ENCODE data around the gene FBXL5. TPM values are rescaled to one million over a fixed set of nuclear protein-coding genes. Genes with fewer than 3 reads are reported as not detected.

FBXL5 gene
- total and polyA plus RNA-seq, 2 of the 13 experiments (the other 11 are each of a cell fraction or from before 2014, with no cell fraction given) = 17.4 to 45.3 TPM

DNA sequence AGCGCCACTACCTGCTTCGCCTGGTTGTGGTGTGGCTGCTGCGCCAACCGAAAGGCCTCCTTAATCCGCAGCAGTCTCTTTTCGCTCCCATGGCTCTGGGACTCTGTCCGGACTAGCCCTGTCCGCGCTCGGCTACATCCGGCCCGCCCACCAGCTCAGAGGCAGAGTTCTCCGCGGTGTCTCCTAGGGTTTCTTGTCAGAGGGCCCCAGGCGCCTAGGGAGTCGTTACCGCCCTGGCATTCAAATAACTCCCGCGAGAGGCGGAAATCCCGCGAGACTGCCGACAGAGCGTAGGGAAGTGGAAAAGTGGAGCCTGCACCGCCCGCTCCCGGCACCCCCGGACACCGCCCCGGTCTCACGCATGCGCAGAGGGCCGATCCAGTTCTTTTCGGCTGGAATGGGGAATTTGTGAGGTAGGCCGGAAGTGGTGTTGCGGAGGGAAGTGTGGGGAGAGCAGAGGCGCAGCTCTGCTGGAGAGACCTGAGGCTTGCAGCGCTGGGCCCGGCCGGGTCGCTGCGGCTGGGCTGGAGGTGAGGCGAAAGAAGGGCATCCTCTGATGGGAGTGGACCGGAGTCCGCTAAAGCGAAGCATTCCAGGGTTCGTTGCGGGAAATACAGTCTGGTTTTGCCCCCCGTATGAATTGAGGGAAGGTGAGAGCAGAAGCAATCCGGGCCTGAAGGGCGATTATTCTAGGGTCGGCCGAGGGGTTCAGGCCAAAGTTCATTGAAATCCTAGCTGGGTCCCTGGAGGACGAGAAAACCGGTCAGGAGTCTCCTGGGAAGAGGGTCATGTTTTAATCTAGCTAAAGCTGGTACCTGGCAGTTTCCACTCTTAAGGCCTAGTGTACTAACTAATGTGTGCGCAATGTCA is 26.4 kb upstream of the FBXL5 start, which contains the start of gene FAM200B (continued):
- TF ChIP-seq, protein P1, sequence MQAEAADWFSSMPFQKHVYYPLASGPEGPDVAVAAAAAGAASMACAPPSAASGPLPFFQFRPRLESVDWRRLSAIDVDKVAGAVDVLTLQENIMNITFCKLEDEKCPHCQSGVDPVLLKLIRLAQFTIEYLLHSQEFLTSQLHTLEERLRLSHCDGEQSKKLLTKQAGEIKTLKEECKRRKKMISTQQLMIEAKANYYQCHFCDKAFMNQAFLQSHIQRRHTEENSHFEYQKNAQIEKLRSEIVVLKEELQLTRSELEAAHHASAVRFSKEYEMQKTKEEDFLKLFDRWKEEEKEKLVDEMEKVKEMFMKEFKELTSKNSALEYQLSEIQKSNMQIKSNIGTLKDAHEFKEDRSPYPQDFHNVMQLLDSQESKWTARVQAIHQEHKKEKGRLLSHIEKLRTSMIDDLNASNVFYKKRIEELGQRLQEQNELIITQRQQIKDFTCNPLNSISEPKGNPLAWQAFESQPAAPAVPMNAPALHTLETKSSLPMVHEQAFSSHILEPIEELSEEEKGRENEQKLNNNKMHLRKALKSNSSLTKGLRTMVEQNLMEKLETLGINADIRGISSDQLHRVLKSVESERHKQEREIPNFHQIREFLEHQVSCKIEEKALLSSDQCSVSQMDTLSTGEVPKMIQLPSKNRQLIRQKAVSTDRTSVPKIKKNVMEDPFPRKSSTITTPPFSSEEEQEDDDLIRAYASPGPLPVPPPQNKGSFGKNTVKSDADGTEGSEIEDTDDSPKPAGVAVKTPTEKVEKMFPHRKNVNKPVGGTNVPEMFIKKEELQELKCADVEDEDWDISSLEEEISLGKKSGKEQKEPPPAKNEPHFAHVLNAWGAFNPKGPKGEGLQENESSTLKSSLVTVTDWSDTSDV (CRISPR knock-in tag; IDR thresholded peaks at IDR 0.05) = no peak; the same call in 1 of the 2 replicates
- peak; percentile 81; the same call in 1 of the 2 replicates for TF ChIP-seq ZNF619 (CRISPR knock-in tag; IDR thresholded peaks at IDR 0.05)
- TF ChIP-seq, protein P2, sequence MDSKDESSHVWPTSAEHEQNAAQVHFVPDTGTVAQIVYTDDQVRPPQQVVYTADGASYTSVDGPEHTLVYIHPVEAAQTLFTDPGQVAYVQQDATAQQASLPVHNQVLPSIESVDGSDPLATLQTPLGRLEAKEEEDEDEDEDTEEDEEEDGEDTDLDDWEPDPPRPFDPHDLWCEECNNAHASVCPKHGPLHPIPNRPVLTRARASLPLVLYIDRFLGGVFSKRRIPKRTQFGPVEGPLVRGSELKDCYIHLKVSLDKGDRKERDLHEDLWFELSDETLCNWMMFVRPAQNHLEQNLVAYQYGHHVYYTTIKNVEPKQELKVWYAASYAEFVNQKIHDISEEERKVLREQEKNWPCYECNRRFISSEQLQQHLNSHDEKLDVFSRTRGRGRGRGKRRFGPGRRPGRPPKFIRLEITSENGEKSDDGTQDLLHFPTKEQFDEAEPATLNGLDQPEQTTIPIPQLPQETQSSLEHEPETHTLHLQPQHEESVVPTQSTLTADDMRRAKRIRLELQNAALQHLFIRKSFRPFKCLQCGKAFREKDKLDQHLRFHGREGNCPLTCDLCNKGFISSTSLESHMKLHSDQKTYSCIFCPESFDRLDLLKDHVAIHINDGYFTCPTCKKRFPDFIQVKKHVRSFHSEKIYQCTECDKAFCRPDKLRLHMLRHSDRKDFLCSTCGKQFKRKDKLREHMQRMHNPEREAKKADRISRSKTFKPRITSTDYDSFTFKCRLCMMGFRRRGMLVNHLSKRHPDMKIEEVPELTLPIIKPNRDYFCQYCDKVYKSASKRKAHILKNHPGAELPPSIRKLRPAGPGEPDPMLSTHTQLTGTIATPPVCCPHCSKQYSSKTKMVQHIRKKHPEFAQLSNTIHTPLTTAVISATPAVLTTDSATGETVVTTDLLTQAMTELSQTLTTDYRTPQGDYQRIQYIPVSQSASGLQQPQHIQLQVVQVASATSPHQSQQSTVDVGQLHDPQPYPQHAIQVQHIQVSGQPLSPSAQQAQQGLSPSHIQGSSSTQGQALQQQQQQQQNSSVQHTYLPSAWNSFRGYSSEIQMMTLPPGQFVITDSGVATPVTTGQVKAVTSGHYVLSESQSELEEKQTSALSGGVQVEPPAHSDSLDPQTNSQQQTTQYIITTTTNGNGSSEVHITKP (CRISPR knock-in tag; IDR thresholded peaks at IDR 0.05; ENCODE audit: low read depth) = peak; percentile 76; the same call in 1 of the 2 replicates
- TF ChIP-seq ZNF678 (CRISPR knock-in tag; IDR thresholded peaks at IDR 0.05) = 0 out of 2 replicates have a peak, but pooled peaks have one; percentile 67
- no peak for TF ChIP-seq ZNF773 (CRISPR knock-in tag; IDR thresholded peaks at IDR 0.05; ENCODE audit: borderline replicate concordance)
- TF ChIP-seq ESRRA (CRISPR knock-in tag; IDR thresholded peaks at IDR 0.05; ENCODE audit: low read depth) = peak; percentile 65; the same call in 1 of the 2 replicates
- TF ChIP-seq MXD4 (CRISPR knock-in tag; IDR thresholded peaks at IDR 0.05) = peak; percentile 92
- TF ChIP-seq, protein P3, sequence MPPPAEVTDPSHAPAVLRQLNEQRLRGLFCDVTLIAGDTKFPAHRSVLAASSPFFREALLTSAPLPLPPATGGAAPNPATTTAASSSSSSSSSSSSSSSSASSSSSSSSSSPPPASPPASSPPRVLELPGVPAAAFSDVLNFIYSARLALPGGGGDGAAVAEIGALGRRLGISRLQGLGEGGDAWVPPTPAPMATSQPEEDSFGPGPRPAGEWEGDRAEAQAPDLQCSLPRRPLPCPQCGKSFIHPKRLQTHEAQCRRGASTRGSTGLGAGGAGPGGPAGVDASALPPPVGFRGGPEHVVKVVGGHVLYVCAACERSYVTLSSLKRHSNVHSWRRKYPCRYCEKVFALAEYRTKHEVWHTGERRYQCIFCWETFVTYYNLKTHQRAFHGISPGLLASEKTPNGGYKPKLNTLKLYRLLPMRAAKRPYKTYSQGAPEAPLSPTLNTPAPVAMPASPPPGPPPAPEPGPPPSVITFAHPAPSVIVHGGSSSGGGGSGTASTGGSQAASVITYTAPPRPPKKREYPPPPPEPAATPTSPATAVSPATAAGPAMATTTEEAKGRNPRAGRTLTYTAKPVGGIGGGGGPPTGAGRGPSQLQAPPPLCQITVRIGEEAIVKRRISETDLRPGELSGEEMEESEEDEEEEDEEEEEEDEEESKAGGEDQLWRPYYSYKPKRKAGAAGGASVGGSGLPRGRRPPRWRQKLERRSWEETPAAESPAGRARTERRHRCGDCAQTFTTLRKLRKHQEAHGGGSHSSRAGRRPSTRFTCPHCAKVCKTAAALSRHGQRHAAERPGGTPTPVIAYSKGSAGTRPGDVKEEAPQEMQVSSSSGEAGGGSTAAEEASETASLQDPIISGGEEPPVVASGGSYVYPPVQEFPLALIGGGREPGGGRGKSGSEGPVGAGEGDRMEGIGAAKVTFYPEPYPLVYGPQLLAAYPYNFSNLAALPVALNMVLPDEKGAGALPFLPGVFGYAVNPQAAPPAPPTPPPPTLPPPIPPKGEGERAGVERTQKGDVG (CRISPR knock-in tag; IDR thresholded peaks at IDR 0.05; ENCODE audit: borderline replicate concordance) = no peak
- TF ChIP-seq GLI4 (CRISPR knock-in tag; IDR thresholded peaks at IDR 0.05; ENCODE audit: borderline replicate concordance) = 0 out of 2 replicates have a peak, but pooled peaks have one; percentile 28
- no peak for TF ChIP-seq ZNF275 (CRISPR knock-in tag; IDR thresholded peaks at IDR 0.05; ENCODE audit: borderline replicate concordance)
- TF ChIP-seq, protein P4, sequence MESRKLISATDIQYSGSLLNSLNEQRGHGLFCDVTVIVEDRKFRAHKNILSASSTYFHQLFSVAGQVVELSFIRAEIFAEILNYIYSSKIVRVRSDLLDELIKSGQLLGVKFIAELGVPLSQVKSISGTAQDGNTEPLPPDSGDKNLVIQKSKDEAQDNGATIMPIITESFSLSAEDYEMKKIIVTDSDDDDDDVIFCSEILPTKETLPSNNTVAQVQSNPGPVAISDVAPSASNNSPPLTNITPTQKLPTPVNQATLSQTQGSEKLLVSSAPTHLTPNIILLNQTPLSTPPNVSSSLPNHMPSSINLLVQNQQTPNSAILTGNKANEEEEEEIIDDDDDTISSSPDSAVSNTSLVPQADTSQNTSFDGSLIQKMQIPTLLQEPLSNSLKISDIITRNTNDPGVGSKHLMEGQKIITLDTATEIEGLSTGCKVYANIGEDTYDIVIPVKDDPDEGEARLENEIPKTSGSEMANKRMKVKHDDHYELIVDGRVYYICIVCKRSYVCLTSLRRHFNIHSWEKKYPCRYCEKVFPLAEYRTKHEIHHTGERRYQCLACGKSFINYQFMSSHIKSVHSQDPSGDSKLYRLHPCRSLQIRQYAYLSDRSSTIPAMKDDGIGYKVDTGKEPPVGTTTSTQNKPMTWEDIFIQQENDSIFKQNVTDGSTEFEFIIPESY (CRISPR knock-in tag; IDR thresholded peaks at IDR 0.05) = no peak
- TF ChIP-seq, protein P5, sequence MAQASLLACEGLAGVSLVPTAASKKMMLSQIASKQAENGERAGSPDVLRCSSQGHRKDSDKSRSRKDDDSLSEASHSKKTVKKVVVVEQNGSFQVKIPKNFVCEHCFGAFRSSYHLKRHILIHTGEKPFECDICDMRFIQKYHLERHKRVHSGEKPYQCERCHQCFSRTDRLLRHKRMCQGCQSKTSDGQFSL (CRISPR knock-in tag; IDR thresholded peaks at IDR 0.05) = no peak
- peak; percentile 94 for TF ChIP-seq ZNF878 (CRISPR knock-in tag; IDR thresholded peaks at IDR 0.05)
